Glutamatergic neuron (in vitro differentiated cells): ENCODE data around the gene ADAMTS6. TPM values are rescaled to one million over a fixed set of nuclear protein-coding genes. Genes with fewer than 3 reads are reported as not detected.

Source experiments
- DNase-seq: peaks from one replicate; pipeline ENCODE4 v3.0.0; 2022
- H3K27ac Mint-ChIP-seq: one replicate; pipeline ENCODE4 v1.8.0; 2020; ENCODE audit warnings: mild to moderate bottlenecking, mixed read lengths, inconsistent platforms; ENCODE audit not compliant: unreplicated experiment
- H3K27me3 Mint-ChIP-seq: one replicate; pipeline ENCODE4 v1.8.0; 2020; ENCODE audit warnings: mild to moderate bottlenecking, moderate library complexity, mixed read lengths, inconsistent platforms; ENCODE audit not compliant: unreplicated experiment
- H3K36me3 Mint-ChIP-seq: one replicate; pipeline ENCODE4 v1.8.0; 2020; ENCODE audit warnings: mild to moderate bottlenecking, mixed read lengths, inconsistent platforms; ENCODE audit not compliant: unreplicated experiment
- H3K4me1 Mint-ChIP-seq: one replicate; pipeline ENCODE4 v1.8.0; 2020; ENCODE audit warnings: mild to moderate bottlenecking, low read depth, mixed read lengths, inconsistent platforms; ENCODE audit not compliant: unreplicated experiment
- H3K4me3 Mint-ChIP-seq: one replicate; pipeline ENCODE4 v1.8.0; 2020; ENCODE audit warnings: mild to moderate bottlenecking, mixed read lengths, inconsistent platforms; ENCODE audit not compliant: unreplicated experiment
- H3K9me3 Mint-ChIP-seq: one replicate; pipeline ENCODE4 v1.8.0; 2020; ENCODE audit warnings: mild to moderate bottlenecking, moderate library complexity, mixed read lengths, inconsistent platforms; ENCODE audit not compliant: unreplicated experiment
- CTCF ChIP-seq: fragments of 200-600 bp; sonication (generic); IDR thresholded peaks from one replicate; pipeline ENCODE4 v1.5.0; 2021; ENCODE audit not compliant: partially characterized antibody, unreplicated experiment
- total RNA-seq: library from RNA; stranded (reverse); fragmentation: NEBNext Ultra II Directional; extraction: Animal tissue kit (Norgen Biotek cat#: 25700); gene quantifications from one replicate; pipeline ENCODE4 v1.2.1, GENCODE V29; 2021; ENCODE audit not compliant: unreplicated experiment

Gene ADAMTS6
- total RNA-seq, 1 donor from 2014 or later: 2.1 TPM

- peaks cover 8% of the 10 kb centered on the region for H3K27me3 Mint-ChIP-seq
- H3K27ac Mint-ChIP-seq: no peak overlapping the region
- H3K4me3 Mint-ChIP-seq: no peak overlapping the region
- H3K36me3 Mint-ChIP-seq: no peaks in the 10 kb centered on the region
- peaks cover 40% of the 10 kb centered on the region for H3K4me1 Mint-ChIP-seq
- no peak for TF ChIP-seq CTCF
- no peak for DNase-seq
- H3K9me3 Mint-ChIP-seq: peaks cover 2% of the 10 kb centered on the region
Observed at GRCh38 chr5:65137631-65138030, 344.1 kb downstream of the ADAMTS6 start.

- peaks cover 27% of the 10 kb centered on the region for H3K4me1 Mint-ChIP-seq
- H3K27ac Mint-ChIP-seq: peak overlapping the region; percentile 49
- DNase-seq: no peak
- H3K4me3 Mint-ChIP-seq: peak overlapping the region; percentile 14
- peaks cover 8% of the 10 kb centered on the region for H3K27me3 Mint-ChIP-seq
- no peak for TF ChIP-seq CTCF
- H3K36me3 Mint-ChIP-seq: no peaks in the 10 kb centered on the region
- H3K9me3 Mint-ChIP-seq: peaks cover 5% of the 10 kb centered on the region
Observed at GRCh38 chr5:65133477-65134110, 348.1 kb downstream of the ADAMTS6 start.

- DNase-seq: no peak
- Mint-ChIP-seq H3K4me1 (peaks cover 27% of the 10 kb centered on the region), H3K36me3 (no peaks in the 10 kb centered on the region), H3K9me3 (peaks cover 5% of the 10 kb centered on the region), H3K27ac (peak overlapping the region; percentile 64), H3K27me3 (peaks cover 8% of the 10 kb centered on the region), H3K4me3 (peak overlapping the region; percentile 52)
- TF ChIP-seq CTCF: no peak
Observed at GRCh38 chr5:65132386-65132785, 349.3 kb downstream of the ADAMTS6 start.

- Mint-ChIP-seq H3K27ac (no peak overlapping the region), H3K36me3 (no peaks in the 10 kb centered on the region), H3K9me3 (peaks cover 5% of the 10 kb centered on the region), H3K4me3 (no peak overlapping the region), H3K4me1 (peaks cover 8% of the 10 kb centered on the region), H3K27me3 (peaks cover 4% of the 10 kb centered on the region)
- DNase-seq: no peak
- TF ChIP-seq CTCF: no peak
Observed at GRCh38 chr5:65128226-65128625, 353.5 kb downstream of the ADAMTS6 start.

GRCh38 chr5:65127161-65127901 is 354.4 kb downstream of the ADAMTS6 start:
- TF ChIP-seq CTCF: no peak
- peaks cover 1% of the 10 kb centered on the region for H3K9me3 Mint-ChIP-seq
- no peak overlapping the region for H3K4me3 Mint-ChIP-seq
- DNase-seq: no peak
- no peak overlapping the region for H3K27ac Mint-ChIP-seq
- H3K36me3 Mint-ChIP-seq: no peaks in the 10 kb centered on the region
- H3K27me3 Mint-ChIP-seq: peaks cover 2% of the 10 kb centered on the region
- H3K4me1 Mint-ChIP-seq: peaks cover 4% of the 10 kb centered on the region
